Retinal pigment epithelial cell (primary cell): ENCODE measurements around the gene TADA3.

ENCODE experiments used
- DNase-seq: peaks from one replicate; pipeline ENCODE4 v3.0.0-alpha.2; 2010; ENCODE audit warnings: low read depth
- H3K4me3 ChIP-seq: 2 replicates; pipeline ENCODE4 v1.5.1; 2011; ENCODE audit warnings: mild to moderate bottlenecking, low read length, control low read depth, moderate library complexity
- TF ChIP-seq, protein P1 (sequence below): conservative IDR thresholded peaks from 2 replicates; pipeline ENCODE4 v1.5.1; 2011; ENCODE audit warnings: low read depth, low read length, control low read depth, inconsistent platforms

Gene TADA3

DNA sequence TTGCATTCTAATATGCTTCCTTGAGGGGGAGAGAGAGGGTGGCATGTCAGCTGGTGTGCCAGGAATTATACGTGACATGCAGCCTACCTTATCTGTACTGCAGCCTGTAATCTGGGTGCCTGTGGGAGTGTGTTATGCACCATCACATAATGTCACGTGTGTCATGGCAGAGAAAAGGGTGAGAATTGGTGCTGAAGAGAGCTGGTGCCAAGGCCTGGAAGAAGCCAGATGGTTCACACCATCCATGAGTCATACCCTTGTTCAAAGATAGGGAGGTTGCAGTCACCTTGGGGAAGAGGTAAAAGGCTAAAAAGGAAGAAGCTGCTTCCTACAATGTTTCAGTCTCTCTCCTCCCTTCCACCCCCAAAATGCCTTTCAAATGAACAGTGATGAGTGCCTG is 55.4 kb downstream of the TADA3 start:
- TF ChIP-seq, protein P1, sequence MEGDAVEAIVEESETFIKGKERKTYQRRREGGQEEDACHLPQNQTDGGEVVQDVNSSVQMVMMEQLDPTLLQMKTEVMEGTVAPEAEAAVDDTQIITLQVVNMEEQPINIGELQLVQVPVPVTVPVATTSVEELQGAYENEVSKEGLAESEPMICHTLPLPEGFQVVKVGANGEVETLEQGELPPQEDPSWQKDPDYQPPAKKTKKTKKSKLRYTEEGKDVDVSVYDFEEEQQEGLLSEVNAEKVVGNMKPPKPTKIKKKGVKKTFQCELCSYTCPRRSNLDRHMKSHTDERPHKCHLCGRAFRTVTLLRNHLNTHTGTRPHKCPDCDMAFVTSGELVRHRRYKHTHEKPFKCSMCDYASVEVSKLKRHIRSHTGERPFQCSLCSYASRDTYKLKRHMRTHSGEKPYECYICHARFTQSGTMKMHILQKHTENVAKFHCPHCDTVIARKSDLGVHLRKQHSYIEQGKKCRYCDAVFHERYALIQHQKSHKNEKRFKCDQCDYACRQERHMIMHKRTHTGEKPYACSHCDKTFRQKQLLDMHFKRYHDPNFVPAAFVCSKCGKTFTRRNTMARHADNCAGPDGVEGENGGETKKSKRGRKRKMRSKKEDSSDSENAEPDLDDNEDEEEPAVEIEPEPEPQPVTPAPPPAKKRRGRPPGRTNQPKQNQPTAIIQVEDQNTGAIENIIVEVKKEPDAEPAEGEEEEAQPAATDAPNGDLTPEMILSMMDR = no peak
- no peak for DNase-seq
- no peak overlapping the region for H3K4me3 ChIP-seq

DNA sequence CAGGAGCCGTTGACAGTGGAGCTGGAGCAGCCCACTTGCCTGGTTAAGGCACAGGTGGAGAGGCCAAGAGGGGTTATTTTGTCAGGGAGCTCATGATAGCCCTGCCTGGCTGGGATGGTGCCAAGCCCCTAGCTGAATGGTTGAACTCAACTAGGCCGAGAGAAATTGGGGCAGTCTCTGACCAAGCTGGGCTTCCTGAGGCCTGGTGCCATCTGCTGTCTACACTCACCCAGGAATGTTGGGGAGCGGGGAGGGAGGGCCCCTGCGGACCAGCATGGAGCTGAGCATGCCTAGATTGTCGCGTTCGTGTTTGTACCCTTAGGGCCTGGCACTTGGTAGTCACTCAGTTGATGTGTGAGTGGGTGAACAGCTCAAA is 59.5 kb downstream of the TADA3 start:
- no peak for DNase-seq
- TF ChIP-seq, protein P1 = no peak
- peak overlapping the region; percentile 83 for H3K4me3 ChIP-seq

DNA sequence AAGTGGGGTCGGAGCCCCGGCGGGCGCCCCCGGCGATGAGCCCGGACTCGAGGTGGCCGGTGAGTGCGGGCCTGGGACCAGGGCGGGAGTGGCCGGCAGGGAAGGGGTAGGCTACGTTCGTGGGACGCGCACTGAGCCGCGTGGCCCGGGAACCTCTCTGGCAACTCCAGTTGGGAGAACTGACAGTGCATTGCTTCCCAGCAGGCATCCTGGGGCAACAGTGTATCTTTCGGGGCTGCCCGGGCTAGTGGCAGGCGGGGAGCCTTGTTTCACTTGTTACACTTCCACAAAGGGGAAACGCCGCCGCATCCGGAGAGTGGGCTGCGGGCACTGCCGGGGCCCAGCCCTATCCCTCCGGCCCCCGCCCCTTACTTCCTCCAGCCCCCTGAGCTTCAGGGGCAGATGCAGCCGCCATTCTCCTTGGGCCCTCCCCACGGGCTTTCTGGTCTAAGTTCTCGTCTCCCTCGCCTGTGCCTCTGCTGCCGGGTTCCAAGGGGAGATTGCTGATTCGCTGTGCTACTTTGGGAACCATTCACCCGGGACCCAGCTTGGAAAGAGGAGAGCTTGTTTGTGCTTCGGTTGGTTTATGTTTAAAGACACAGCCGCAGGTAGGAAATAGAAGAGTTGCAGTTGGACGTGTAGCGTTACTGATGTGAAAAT is 60.1 kb downstream of the TADA3 start:
- TF ChIP-seq, protein P1 = no peak
- peak overlapping the region; percentile 83 for H3K4me3 ChIP-seq
- DNase-seq = no peak

DNA sequence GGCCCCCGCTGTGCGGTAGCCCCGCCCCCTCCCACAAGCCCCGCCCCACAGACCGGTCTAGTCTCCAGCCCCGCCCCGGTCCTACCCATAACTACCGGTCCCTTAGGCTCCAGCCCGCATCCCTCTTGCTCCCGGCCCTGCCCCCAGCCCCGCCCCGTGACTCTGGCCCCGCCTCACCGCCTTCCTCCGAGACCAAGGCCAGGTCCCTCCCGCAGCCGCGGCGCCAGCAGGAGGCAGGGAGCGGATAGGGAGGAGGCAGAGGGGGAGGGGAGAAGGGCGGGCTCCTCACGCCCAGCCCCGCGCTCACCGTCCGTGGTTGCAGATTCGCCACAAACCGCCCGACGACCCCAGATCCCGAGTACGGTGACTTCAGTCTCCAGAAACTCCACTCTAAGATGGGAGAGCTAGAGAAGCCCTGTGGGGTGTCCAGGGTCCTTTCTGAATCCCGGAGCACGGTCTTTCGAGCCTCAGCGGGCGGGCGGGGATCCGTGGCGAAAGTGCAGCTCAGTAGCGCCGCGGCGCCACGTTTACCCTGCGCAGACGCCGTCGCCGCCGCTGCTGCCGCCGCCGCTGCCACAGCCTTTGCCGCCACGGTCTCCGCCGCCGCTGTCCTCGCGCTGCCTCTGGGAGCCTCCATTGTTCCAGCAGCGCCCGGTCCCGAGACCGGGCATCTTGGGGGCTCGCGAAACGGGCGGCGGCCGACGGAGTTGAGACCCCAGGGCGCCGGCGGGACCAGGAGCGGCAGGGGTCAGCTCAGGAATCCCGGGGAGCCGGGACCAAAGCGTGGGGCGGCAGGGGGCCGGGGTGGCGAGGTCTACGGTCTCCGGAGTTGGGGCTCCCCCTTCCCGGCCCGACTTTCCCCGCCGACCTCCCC is 60.8 kb downstream of the TADA3 start, which contains the start of gene BRPF1:
Gene BRPF1, plus strand, starts transcription at position 530 of the 874 bp plus-strand sequence. CDS start 2,406 bp downstream, outside the sequence.
- TF ChIP-seq, protein P1 = peak; percentile 1
- peak; percentile 96 for DNase-seq
- peak within 1 kb of the TSS; percentile 83 for H3K4me3 ChIP-seq

DNA sequence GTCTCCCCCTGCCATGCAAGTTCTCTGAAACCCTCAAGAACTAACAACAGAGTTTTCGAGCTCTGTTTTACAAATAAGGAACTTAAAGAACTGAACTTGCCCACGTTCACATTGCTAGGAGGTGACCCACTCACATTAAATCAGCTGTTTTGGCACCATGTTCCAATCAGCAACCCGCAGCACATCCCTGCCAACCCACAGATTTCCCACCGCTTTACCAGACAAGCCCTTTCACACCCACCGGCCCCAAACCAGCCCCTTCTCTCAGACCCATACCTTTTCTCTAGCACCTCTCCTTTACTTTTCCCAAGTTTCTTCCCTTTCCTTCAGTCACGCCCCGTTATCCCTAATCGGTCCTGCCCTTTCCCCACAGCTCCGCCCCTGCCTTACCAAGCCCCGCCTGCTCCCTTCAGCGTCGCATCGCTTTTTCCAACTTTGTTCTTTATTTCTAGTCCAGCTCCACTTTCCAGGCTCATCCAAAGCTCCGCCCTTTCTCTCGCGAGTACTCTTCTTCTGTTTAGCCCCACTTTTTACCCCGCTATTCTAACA is 61.5 kb downstream of the TADA3 start:
- TF ChIP-seq, protein P1 = no peak
- peak overlapping the region; percentile 57 for H3K4me3 ChIP-seq
- no peak for DNase-seq
